Chondrocyte (in vitro differentiated cells): ENCODE results near the gene AKNAD1. TPM values are rescaled to one million over a fixed set of nuclear protein-coding genes. Genes with fewer than 3 reads are reported as not detected.

Source experiments
- DNase-seq: peaks from one replicate; pipeline ENCODE4 v3.0.0; 2021; ENCODE audit warnings: mixed read lengths, low spot score
- H3K27ac Mint-ChIP-seq: one replicate; pipeline ENCODE4 v1.8.0; 2021; ENCODE audit warnings: mild to moderate bottlenecking, moderate library complexity, mixed read lengths; ENCODE audit not compliant: unreplicated experiment
- H3K27me3 Mint-ChIP-seq: 2 replicates; pipeline ENCODE4 v1.8.0; 2021; ENCODE audit warnings: low read depth, mixed read lengths
- H3K36me3 Mint-ChIP-seq: 2 replicates; pipeline ENCODE4 v1.8.0; 2021; ENCODE audit warnings: low read depth, mixed read lengths
- H3K4me1 Mint-ChIP-seq: 2 replicates; pipeline ENCODE4 v1.8.0; 2021; ENCODE audit warnings: low read depth, mild to moderate bottlenecking, mixed read lengths
- H3K4me3 Mint-ChIP-seq: one replicate; pipeline ENCODE4 v1.8.0; 2021; ENCODE audit warnings: mild to moderate bottlenecking, moderate library complexity, mixed read lengths; ENCODE audit not compliant: unreplicated experiment
- H3K9me3 Mint-ChIP-seq: 2 replicates; pipeline ENCODE4 v1.8.0; 2021; ENCODE audit warnings: low read depth, mixed read lengths
- CTCF ChIP-seq: fragments of 200-600 bp; sonication (generic); IDR thresholded peaks from 2 replicates; pipeline ENCODE4 v1.5.0; 2021; ENCODE audit warnings: antibody characterized with exemption, mild to moderate bottlenecking, moderate library complexity
- total RNA-seq: library from RNA; stranded (reverse); gene quantifications from 3 replicates; pipeline ENCODE4 v1.2.1, GENCODE V29; 2021

The AKNAD1 gene
- total RNA-seq, 1 donor from 2014 or later = 0.45 TPM

- DNase-seq = no peak
- no peak overlapping the region for H3K27ac Mint-ChIP-seq
- no peaks in the 10 kb centered on the region for H3K36me3 Mint-ChIP-seq
- no peak overlapping the region for H3K4me3 Mint-ChIP-seq
- peaks cover 38% of the 10 kb centered on the region for H3K4me1 Mint-ChIP-seq
- H3K9me3 Mint-ChIP-seq = no peaks in the 10 kb centered on the region
- TF ChIP-seq CTCF = no peak
- H3K27me3 Mint-ChIP-seq = no peaks in the 10 kb centered on the region
Measured at GRCh38 chr1:108882837-108883236, 25.9 kb upstream of the AKNAD1 start.

GRCh38 chr1:108881369-108881768 lies 24.5 kb upstream of the AKNAD1 start:
- Mint-ChIP-seq H3K36me3 (no peaks in the 10 kb centered on the region), H3K4me1 (peaks cover 41% of the 10 kb centered on the region), H3K4me3 (no peak overlapping the region), H3K27me3 (no peaks in the 10 kb centered on the region), H3K9me3 (no peaks in the 10 kb centered on the region), H3K27ac (peak overlapping the region; percentile 24)
- TF ChIP-seq CTCF = no peak
- no peak for DNase-seq

GRCh38 chr1:108880850-108881249 lies 24.0 kb upstream of the AKNAD1 start:
- no peaks in the 10 kb centered on the region for H3K36me3 Mint-ChIP-seq
- no peak for TF ChIP-seq CTCF
- no peak for DNase-seq
- no peaks in the 10 kb centered on the region for H3K27me3 Mint-ChIP-seq
- H3K4me1 Mint-ChIP-seq = peaks cover 41% of the 10 kb centered on the region
- H3K9me3 Mint-ChIP-seq = no peaks in the 10 kb centered on the region
- H3K4me3 Mint-ChIP-seq = no peak overlapping the region
- no peak overlapping the region for H3K27ac Mint-ChIP-seq

GRCh38 chr1:108878678-108879077 lies 21.8 kb upstream of the AKNAD1 start:
- Mint-ChIP-seq H3K36me3 (no peaks in the 10 kb centered on the region), H3K4me3 (peak overlapping the region; percentile 46), H3K27me3 (no peaks in the 10 kb centered on the region), H3K27ac (no peak overlapping the region), H3K4me1 (peaks cover 37% of the 10 kb centered on the region), H3K9me3 (no peaks in the 10 kb centered on the region)
- TF ChIP-seq CTCF = no peak
- no peak for DNase-seq

- H3K27me3 Mint-ChIP-seq = no peaks in the 10 kb centered on the region
- H3K9me3 Mint-ChIP-seq = no peaks in the 10 kb centered on the region
- H3K4me1 Mint-ChIP-seq = peaks cover 37% of the 10 kb centered on the region
- H3K4me3 Mint-ChIP-seq = peak overlapping the region; percentile 96
- H3K27ac Mint-ChIP-seq = peak overlapping the region; percentile 86
- TF ChIP-seq CTCF = no peak
- no peak for DNase-seq
- no peaks in the 10 kb centered on the region for H3K36me3 Mint-ChIP-seq
Measured at GRCh38 chr1:108878160-108878469, 21.2 kb upstream of the AKNAD1 start.
